Measurements from ENCODE around the gene ABLIM2.
"Not testable (repeated sequence)": the region's sequence is repeated elsewhere in the genome, so short reads cannot be mapped to it uniquely, and the experiment has no call there.

Gene ABLIM2

GRCh38 chr4:7945709-7946380 lies 212.8 kb downstream of the ABLIM2 start:
- no peak for DNase-seq

- DNase-seq, result no peak
Observed at GRCh38 chr4:7944599-7945220, 213.9 kb downstream of the ABLIM2 start.

- DNase-seq, result not testable (repeated sequence)
Observed at GRCh38 chr4:7943688-7944087, 214.9 kb downstream of the ABLIM2 start.

GRCh38 chr4:7943211-7943610 lies 215.4 kb downstream of the ABLIM2 start:
- DNase-seq, result no peak

- DNase-seq, result no peak
Observed at GRCh38 chr4:7941965-7942496, 216.6 kb downstream of the ABLIM2 start.

- DNase-seq, result no peak
Observed at GRCh38 chr4:7941111-7941964, 217.3 kb downstream of the ABLIM2 start.

GRCh38 chr4:7939377-7940108 lies 219.1 kb downstream of the ABLIM2 start, which contains the start of gene AFAP1:
Gene AFAP1, minus strand, starts transcription at chr4:7939861. Its CDS starts 67,783 bp downstream, at chr4:7872078.
- DNase-seq, result peak; percentile 88 to 91

- peak in 1 of 2 experiments; percentile 14 for DNase-seq
Observed at GRCh38 chr4:7938609-7939376, 219.8 kb downstream of the ABLIM2 start.

GRCh38 chr4:7938266-7938608 lies 220.4 kb downstream of the ABLIM2 start:
- no peak for DNase-seq

- DNase-seq, result no peak
Observed at GRCh38 chr4:7937006-7937405, 221.6 kb downstream of the ABLIM2 start.

GRCh38 chr4:7933651-7934510 lies 224.7 kb downstream of the ABLIM2 start:
- DNase-seq, result no peak

GRCh38 chr4:7932287-7932686 lies 226.3 kb downstream of the ABLIM2 start:
- DNase-seq, result no peak

- no peak for DNase-seq
Observed at GRCh38 chr4:7929118-7929951, 229.3 kb downstream of the ABLIM2 start.

GRCh38 chr4:7928711-7929110 lies 229.9 kb downstream of the ABLIM2 start:
- DNase-seq, result no peak

GRCh38 chr4:7926822-7927221 lies 231.8 kb downstream of the ABLIM2 start:
- no peak for DNase-seq

- DNase-seq, result no peak
Observed at GRCh38 chr4:7924570-7924969, 234.0 kb downstream of the ABLIM2 start.

GRCh38 chr4:7924163-7924562 lies 234.4 kb downstream of the ABLIM2 start:
- no peak for DNase-seq

- DNase-seq, result no peak
Observed at GRCh38 chr4:7922466-7922865, 236.1 kb downstream of the ABLIM2 start.

- no peak for DNase-seq
Observed at GRCh38 chr4:7918981-7919380, 239.6 kb downstream of the ABLIM2 start.

GRCh38 chr4:7918187-7918586 lies 240.4 kb downstream of the ABLIM2 start:
- not testable (repeated sequence) for DNase-seq
